SU-DHL-6 (cell line): ENCODE data around the gene FANCC.

Experiments used
- H2AFZ ChIP-seq: fragments of 200-600 bp; sonication (generic); 2 replicates; pipeline ENCODE4 v1.6.1; 2014; ENCODE audit warnings: low read depth, mild to moderate bottlenecking, moderate library complexity, mixed read lengths, antibody characterized with exemption, low read length; ENCODE audit not compliant: severe bottlenecking
- H3F3A ChIP-seq: fragments of 200-600 bp; shearing (Covaris generic); 2 replicates; pipeline ENCODE4 v1.6.0; 2016; ENCODE audit warnings: antibody characterized with exemption, mild to moderate bottlenecking; ENCODE audit not compliant: insufficient read depth
- H3K27ac ChIP-seq: fragments of 200-600 bp; sonication (generic); 2 replicates; pipeline ENCODE4 v1.5.1; 2016; ENCODE audit warnings: low read depth, mild to moderate bottlenecking, low read length, moderate library complexity, mixed read lengths
- H3K27me3 ChIP-seq: fragments of 200-600 bp; sonication (generic), shearing (Covaris generic); 2 replicates; pipeline ENCODE4 v1.6.0; 2014; ENCODE audit warnings: mild to moderate bottlenecking, low read length
- H3K36me3 ChIP-seq: fragments of 200-600 bp; sonication (generic); 2 replicates; pipeline ENCODE4 v1.6.1; 2014; ENCODE audit warnings: mild to moderate bottlenecking, low read length, mixed read lengths
- H3K4me2 ChIP-seq: fragments of 300-600, 200-600 bp; shearing (Covaris generic), sonication (generic); 2 replicates; pipeline ENCODE4 v1.6.0; 2014; ENCODE audit warnings: low read length, low read depth, mild to moderate bottlenecking; ENCODE audit not compliant: poor library complexity, severe bottlenecking
- H3K4me3 ChIP-seq: fragments of 200-600 bp; sonication (generic); 2 replicates; pipeline ENCODE4 v1.5.1; 2014; ENCODE audit warnings: antibody characterized with exemption, low read length, mild to moderate bottlenecking, mixed read lengths; ENCODE audit not compliant: insufficient read depth, poor library complexity, severe bottlenecking
- H3K79me2 ChIP-seq: fragments of 200-600 bp; sonication (generic); 2 replicates; pipeline ENCODE4 v1.6.1; 2014; ENCODE audit warnings: mild to moderate bottlenecking, low read length, moderate library complexity; ENCODE audit not compliant: insufficient read depth
- H3K9ac ChIP-seq: fragments of 200-600 bp; sonication (generic); 2 replicates; pipeline ENCODE4 v1.7.0; 2014; ENCODE audit warnings: mild to moderate bottlenecking, low read length
- H3K9me2 ChIP-seq: fragments of 200-600 bp; sonication (generic); replicated peaks from 2 replicates; pipeline ENCODE4 v1.6.1; 2014; ENCODE audit warnings: low read length; ENCODE audit not compliant: insufficient read depth
- H3K9me3 ChIP-seq: fragments of 200-600 bp; sonication (generic); 2 replicates; pipeline ENCODE4 v1.6.1; 2014; ENCODE audit warnings: low read length, mixed read lengths; ENCODE audit not compliant: insufficient read depth
- H4K20me1 ChIP-seq: fragments of 200-600 bp; sonication (generic); 2 replicates; pipeline ENCODE4 v1.6.1; 2014; ENCODE audit warnings: low read depth, mild to moderate bottlenecking, antibody characterized with exemption, low read length, moderate library complexity, mixed read lengths
- EZH2phosphoT487 ChIP-seq: fragments of 200-600 bp; sonication (generic), shearing (Covaris generic); conservative IDR thresholded peaks from 2 replicates; pipeline ENCODE4 v1.6.1; 2018; ENCODE audit warnings: mild to moderate bottlenecking, antibody characterized with exemption, low read length, moderate library complexity, mixed read lengths
- TF ChIP-seq, protein P1 (sequence below): fragments of 200-600 bp; sonication (generic); IDR thresholded peaks from one replicate; pipeline ENCODE4 v1.5.1; 2017; ENCODE audit warnings: antibody characterized with exemption, mild to moderate bottlenecking, low read length, moderate library complexity; ENCODE audit not compliant: insufficient read depth, poor library complexity, severe bottlenecking

FANCC gene

GRCh38 chr9:95120781-95121370, 196.6 kb downstream of the FANCC start:
- TF ChIP-seq, protein P1, sequence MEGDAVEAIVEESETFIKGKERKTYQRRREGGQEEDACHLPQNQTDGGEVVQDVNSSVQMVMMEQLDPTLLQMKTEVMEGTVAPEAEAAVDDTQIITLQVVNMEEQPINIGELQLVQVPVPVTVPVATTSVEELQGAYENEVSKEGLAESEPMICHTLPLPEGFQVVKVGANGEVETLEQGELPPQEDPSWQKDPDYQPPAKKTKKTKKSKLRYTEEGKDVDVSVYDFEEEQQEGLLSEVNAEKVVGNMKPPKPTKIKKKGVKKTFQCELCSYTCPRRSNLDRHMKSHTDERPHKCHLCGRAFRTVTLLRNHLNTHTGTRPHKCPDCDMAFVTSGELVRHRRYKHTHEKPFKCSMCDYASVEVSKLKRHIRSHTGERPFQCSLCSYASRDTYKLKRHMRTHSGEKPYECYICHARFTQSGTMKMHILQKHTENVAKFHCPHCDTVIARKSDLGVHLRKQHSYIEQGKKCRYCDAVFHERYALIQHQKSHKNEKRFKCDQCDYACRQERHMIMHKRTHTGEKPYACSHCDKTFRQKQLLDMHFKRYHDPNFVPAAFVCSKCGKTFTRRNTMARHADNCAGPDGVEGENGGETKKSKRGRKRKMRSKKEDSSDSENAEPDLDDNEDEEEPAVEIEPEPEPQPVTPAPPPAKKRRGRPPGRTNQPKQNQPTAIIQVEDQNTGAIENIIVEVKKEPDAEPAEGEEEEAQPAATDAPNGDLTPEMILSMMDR: no peak
- TF ChIP-seq EZH2phosphoT487: no peak
- no peaks in the 10 kb centered on the region for H3K27me3 ChIP-seq
- no peaks in the 10 kb centered on the region for H3K9me3 ChIP-seq
- no peaks in the 10 kb centered on the region for H4K20me1 ChIP-seq
- no peaks in the 10 kb centered on the region for H3K9me2 ChIP-seq
- no peak overlapping the region for H3K4me2 ChIP-seq
- no peak overlapping the region for H3K9ac ChIP-seq
- H3K79me2 ChIP-seq: no peaks in the 10 kb centered on the region
- no peak overlapping the region for H2AFZ ChIP-seq
- H3K4me3 ChIP-seq: no peak overlapping the region
- no peak overlapping the region for H3K27ac ChIP-seq
- no peaks in the 10 kb centered on the region for H3F3A ChIP-seq
- H3K36me3 ChIP-seq: no peaks in the 10 kb centered on the region

DNA sequence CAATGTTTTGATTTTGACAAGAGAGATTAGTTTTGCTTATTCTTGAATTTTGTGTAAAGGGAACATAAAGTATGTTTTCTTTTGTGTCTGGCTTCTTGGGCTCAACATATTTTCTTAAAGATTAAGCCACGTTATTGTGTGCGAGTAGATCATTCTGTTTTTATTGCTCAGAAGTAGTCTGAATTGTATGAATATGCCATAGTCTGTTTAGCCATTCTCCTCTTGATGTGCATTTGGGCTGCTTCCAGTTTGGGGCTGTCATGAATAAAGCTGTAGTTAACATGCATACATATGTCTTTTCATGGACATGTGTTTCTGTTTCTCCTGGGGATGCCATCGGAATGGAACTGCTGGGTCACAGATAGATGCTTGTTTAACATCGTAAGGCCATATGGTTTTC, 198.9 kb downstream of the FANCC start:
- H3K4me3 ChIP-seq: no peak overlapping the region
- no peaks in the 10 kb centered on the region for H3K27me3 ChIP-seq
- no peaks in the 10 kb centered on the region for H3F3A ChIP-seq
- TF ChIP-seq, protein P1: no peak
- TF ChIP-seq EZH2phosphoT487: no peak
- H3K9me3 ChIP-seq: no peaks in the 10 kb centered on the region
- H3K79me2 ChIP-seq: no peaks in the 10 kb centered on the region
- no peak overlapping the region for H3K4me2 ChIP-seq
- H3K9me2 ChIP-seq: no peaks in the 10 kb centered on the region
- no peak overlapping the region for H2AFZ ChIP-seq
- H3K9ac ChIP-seq: no peak overlapping the region
- H4K20me1 ChIP-seq: no peaks in the 10 kb centered on the region
- no peak overlapping the region for H3K27ac ChIP-seq
- no peaks in the 10 kb centered on the region for H3K36me3 ChIP-seq

DNA sequence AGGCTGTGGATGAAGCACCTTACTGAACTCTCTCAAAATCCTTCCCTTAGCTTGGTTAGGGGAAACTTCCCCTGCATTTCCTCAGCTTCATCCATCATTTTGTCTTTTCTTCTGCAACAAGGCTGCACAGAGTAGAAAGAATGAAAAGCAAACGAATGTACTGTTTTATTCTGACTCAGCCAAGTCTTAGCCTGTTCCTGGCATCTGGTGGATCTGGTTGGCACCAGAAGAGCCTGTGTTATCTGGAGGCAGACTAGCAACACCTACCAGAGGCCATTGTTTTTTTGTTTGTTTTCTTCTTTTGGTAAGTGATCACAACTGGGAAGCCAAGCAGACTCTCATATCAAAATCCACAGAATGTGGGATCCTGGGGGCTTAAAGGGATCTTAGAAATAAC, 200.7 kb downstream of the FANCC start:
- Histone ChIP-seq H3F3A (no peaks in the 10 kb centered on the region), H3K4me2 (no peak overlapping the region), H3K9ac (no peak overlapping the region), H2AFZ (no peak overlapping the region), H3K79me2 (no peaks in the 10 kb centered on the region), H3K27me3 (no peaks in the 10 kb centered on the region), H3K36me3 (no peaks in the 10 kb centered on the region), H3K27ac (no peak overlapping the region), H3K9me3 (no peaks in the 10 kb centered on the region), H3K4me3 (no peak overlapping the region), H4K20me1 (no peaks in the 10 kb centered on the region), H3K9me2 (no peaks in the 10 kb centered on the region)
- TF ChIP-seq, protein P1: no peak
- TF ChIP-seq EZH2phosphoT487: no peak
